Measurements from ENCODE around the gene ELF2.

- TF ChIP-seq CTCF (IDR thresholded peaks at IDR 0.05), result no peak
- TF ChIP-seq POLR2A (IDR thresholded peaks at IDR 0.05), result no peak
- no peak for TF ChIP-seq POLR2AphosphoS5 (IDR thresholded peaks at IDR 0.05)
- no peak for TF ChIP-seq EP300 (IDR thresholded peaks at IDR 0.05)
Measured at GRCh38 chr4:139118365-139118764, 58.7 kb downstream of the ELF2 start.

Data from suprapubic skin (tissue), 4 donors.